ENCODE measurements around the gene FBXL7. TPM values are rescaled to one million over a fixed set of nuclear protein-coding genes. Genes with fewer than 3 reads are reported as not detected.

Gene FBXL7
- total RNA-seq, 4 donors from 2014 or later, result 9.5 to 25.2 (median 16.0) TPM

DNA sequence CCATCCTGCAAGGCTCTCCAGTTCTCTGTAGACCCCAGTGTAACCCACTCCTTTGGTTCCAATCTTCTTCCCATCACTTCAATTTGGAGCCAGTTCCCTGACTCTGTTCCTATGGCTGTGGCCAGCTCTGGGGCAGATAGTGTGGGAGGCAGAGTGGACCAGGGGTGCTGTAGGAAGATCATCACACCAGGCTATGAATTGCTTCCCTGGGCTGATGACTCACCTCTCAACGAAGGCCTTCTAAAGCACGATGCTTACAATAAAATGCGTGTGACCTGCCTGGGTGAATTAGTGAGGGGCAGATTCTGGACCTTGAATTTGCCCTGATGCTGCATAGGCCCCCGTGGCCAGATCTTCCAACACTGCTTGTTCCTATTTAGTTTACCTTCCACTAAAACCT lies 289.7 kb downstream of the FBXL7 start:
- TF ChIP-seq, protein P1, sequence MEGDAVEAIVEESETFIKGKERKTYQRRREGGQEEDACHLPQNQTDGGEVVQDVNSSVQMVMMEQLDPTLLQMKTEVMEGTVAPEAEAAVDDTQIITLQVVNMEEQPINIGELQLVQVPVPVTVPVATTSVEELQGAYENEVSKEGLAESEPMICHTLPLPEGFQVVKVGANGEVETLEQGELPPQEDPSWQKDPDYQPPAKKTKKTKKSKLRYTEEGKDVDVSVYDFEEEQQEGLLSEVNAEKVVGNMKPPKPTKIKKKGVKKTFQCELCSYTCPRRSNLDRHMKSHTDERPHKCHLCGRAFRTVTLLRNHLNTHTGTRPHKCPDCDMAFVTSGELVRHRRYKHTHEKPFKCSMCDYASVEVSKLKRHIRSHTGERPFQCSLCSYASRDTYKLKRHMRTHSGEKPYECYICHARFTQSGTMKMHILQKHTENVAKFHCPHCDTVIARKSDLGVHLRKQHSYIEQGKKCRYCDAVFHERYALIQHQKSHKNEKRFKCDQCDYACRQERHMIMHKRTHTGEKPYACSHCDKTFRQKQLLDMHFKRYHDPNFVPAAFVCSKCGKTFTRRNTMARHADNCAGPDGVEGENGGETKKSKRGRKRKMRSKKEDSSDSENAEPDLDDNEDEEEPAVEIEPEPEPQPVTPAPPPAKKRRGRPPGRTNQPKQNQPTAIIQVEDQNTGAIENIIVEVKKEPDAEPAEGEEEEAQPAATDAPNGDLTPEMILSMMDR (IDR thresholded peaks at IDR 0.05; ENCODE audit: low read depth), result no peak

DNA sequence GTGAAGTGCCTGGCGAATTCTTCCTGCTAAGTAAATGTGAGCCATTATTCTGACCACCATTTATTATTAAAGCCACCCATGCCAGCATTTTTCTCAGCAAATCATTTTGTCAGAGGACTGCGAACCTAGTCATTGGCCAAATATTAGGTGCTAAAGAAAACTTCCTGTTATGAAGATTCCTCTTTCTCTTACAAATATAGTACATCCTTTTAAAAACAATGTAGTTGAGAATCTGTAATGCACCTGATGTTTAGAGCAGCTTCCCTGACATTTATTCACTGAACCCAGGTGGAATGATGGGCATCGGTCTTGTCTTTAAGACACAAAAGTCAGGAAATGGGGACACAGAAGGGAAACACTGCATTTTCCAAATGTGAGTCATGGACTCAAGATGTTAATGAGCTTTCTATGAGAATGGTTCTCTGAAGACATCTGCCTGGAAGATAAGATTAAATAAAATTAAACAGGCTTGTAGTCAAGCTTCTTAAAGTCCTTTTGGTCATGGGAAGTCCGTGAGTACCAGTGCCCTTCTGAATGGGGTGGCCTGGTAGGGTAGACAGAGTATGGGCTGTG lies 290.6 kb downstream of the FBXL7 start:
- TF ChIP-seq, protein P1 (IDR thresholded peaks at IDR 0.05; ENCODE audit: low read depth), result no peak

DNA sequence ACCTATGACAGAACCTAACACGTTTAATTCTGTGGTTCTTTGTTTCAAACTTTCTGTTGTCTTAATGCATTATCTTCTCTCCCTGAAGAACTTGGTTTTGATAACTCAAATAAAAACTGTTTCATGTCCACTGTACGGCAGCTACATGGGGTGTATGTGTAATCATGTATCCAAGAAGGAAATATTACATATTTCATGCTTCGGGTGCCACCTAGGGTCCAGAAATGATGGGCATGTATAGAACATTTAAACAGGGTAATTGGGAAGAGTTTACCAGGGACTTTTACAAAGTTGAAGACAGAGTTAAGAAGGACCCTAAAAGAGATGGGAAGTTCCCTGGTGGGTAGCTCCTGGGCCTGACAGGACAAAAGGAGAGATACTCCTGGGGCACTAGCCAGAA lies 291.3 kb downstream of the FBXL7 start:
- TF ChIP-seq, protein P1 (IDR thresholded peaks at IDR 0.05; ENCODE audit: low read depth), result no peak

DNA sequence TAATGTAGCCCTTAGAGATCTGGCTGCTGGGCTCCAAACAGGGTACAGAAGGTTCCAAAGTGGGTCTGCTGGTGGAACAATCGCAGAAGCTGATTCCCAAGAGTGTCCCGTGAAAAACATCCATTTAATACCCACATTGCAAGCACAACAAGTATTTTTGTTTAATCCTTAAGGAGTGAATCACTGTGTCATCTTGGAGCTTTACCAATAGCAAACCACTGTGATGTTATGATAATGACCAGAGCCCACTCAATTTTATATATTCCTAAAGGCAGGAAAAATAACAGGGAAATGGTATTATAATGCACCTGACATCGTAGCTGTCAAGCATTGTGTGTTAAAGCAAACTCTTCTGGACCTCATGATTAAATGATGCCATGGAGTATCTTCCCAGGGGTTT lies 291.9 kb downstream of the FBXL7 start:
- TF ChIP-seq, protein P1 (IDR thresholded peaks at IDR 0.05; ENCODE audit: low read depth), result no peak

DNA sequence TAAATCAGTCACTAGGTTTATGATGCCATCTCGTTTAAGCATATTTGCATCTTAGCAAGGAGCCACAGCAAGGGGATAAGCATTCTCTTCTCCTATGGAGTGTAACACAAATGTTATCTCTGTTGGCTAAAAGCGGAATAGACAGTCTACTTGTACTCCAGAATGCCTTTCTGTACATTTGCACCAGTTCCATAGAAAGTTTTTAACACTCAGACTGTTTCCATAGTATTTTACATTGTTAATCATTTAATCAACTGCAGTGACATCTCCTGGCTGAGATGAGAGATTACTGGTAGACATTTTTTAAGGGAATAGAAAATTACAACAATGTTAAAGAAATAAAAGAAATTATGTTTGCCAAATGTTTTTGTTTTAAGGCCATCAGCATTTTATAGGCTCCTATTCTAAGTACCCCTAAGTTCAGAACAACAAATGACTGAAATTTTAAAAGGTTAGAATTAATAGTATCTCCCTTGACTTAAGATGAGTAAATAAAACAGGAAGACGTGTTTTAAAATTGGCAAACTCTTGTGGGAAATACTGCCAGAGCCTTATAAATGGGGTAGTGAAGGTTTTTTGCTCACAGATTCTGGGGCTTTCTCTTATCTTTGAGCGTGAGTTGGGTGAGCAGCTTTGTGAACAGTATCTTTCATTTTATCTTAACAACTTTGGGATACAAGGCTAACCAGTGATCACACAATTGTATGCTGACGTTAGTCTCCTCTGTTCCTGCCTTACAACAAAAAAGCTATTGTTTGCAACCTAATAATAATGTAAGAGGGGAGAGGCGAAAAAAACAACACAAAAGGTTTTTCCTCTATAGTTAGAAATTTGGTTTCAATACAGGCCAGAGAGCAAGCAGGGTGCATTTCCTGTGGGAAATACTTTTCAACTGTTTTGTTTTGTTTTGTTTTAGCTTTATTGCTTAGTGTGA lies 294.3 kb downstream of the FBXL7 start:
- TF ChIP-seq, protein P1 (IDR thresholded peaks at IDR 0.05; ENCODE audit: low read depth), result no peak

DNA sequence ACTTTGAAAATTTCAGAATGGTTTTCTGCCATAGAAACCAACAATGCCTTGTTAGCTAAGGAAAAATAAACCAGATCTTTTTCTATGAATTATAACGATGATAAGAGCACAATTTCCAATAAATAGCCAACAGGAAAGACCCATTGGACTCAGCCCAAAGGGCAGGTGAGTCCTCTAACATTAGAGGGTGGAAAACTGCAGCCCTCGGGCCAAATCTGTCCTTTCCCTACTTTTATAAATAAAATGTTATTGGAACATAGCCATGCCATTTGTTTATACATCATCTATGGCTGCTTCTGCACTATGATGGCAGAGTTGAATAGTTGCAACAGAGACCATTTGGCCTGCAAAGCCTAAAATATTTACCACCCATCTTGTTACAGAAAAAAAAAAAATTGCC lies 296.1 kb downstream of the FBXL7 start:
- TF ChIP-seq, protein P1 (IDR thresholded peaks at IDR 0.05; ENCODE audit: low read depth), result no peak

DNA sequence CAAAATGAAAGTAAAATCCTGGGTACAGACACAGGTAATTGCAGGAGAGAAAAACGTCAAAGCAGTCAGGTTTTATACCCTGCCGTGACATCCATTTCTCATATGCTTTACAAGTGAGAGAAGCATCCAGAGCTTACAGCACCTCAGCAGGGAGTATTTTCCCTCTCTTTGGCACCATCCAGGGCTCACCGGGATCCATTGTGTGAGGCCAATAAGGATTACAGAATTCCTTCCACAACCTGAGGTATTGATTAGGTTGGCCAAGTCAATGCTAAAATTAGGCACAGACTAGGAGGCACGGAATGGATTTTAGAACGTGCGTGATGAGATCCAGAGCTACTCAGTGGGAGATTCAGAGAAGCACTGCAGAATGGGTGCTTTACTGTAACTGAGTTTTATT lies 296.6 kb downstream of the FBXL7 start:
- TF ChIP-seq, protein P1 (IDR thresholded peaks at IDR 0.05; ENCODE audit: low read depth), result no peak

All from subcutaneous adipose tissue (tissue), 4 donors.